H9 (cell line): ENCODE data around the gene SLC16A4. TPM values are rescaled to one million over a fixed set of nuclear protein-coding genes. Genes with fewer than 3 reads are reported as not detected.

Experiments
- DNase-seq: peaks from one replicate; pipeline ENCODE4 v3.0.0-alpha.2; 2017
- H2AFZ ChIP-seq: one replicate; pipeline ENCODE4 v1.6.1; 2013; ENCODE audit warnings: mild to moderate bottlenecking, low read length, control low read depth, moderate library complexity
- H2AK5ac ChIP-seq: 2 replicates; pipeline ENCODE4 v1.6.1; 2013; ENCODE audit warnings: low read length, control low read depth, mixed read lengths; ENCODE audit not compliant: insufficient read length
- H2BK120ac ChIP-seq: one replicate; pipeline ENCODE4 v1.6.1; 2013; ENCODE audit warnings: low read depth, mild to moderate bottlenecking, low read length, control low read depth, inconsistent platforms; ENCODE audit not compliant: poor library complexity, severe bottlenecking
- H2BK12ac ChIP-seq: 2 replicates; pipeline ENCODE4 v1.6.1; 2013; ENCODE audit warnings: low read length, control low read depth, mixed read lengths, low read depth; ENCODE audit not compliant: insufficient read length
- H2BK15ac ChIP-seq: 2 replicates; pipeline ENCODE4 v1.6.1; 2013; ENCODE audit warnings: low read depth, low read length, control low read depth
- H2BK20ac ChIP-seq: one replicate; pipeline ENCODE4 v1.6.1; 2013; ENCODE audit warnings: low read depth, mild to moderate bottlenecking, low read length, control low read depth, inconsistent platforms; ENCODE audit not compliant: poor library complexity, severe bottlenecking
- H2BK5ac ChIP-seq: 2 replicates; pipeline ENCODE4 v1.6.1; 2013; ENCODE audit warnings: low read length, control low read depth, mixed read lengths; ENCODE audit not compliant: insufficient read length
- H3K14ac ChIP-seq: 2 replicates; pipeline ENCODE4 v1.6.1; 2013; ENCODE audit warnings: low read length, control low read depth; ENCODE audit not compliant: insufficient read depth
- H3K18ac ChIP-seq: 2 replicates; pipeline ENCODE4 v1.6.1; 2013; ENCODE audit warnings: low read depth, mild to moderate bottlenecking, mixed read lengths, low read length, control low read depth; ENCODE audit not compliant: insufficient read length
- H3K23ac ChIP-seq: 2 replicates; pipeline ENCODE4 v1.6.1; 2013; ENCODE audit warnings: low read length, control low read depth, mixed read lengths, low read depth; ENCODE audit not compliant: insufficient read length
- H3K23me2 ChIP-seq: 2 replicates; pipeline ENCODE4 v1.6.1; 2013; ENCODE audit warnings: low read depth, mild to moderate bottlenecking, mixed read lengths, low read length, control low read depth; ENCODE audit not compliant: insufficient read length, poor library complexity, severe bottlenecking
- H3K27ac ChIP-seq: 2 replicates; pipeline ENCODE4 v1.5.1; 2013; ENCODE audit warnings: low read length, control low read depth, mixed read lengths, low read depth; ENCODE audit not compliant: insufficient read length
- H3K27me3 ChIP-seq: 2 replicates; pipeline ENCODE4 v1.6.1; 2013; ENCODE audit warnings: low read length, control low read depth, inconsistent platforms; ENCODE audit not compliant: insufficient read depth
- H3K4ac ChIP-seq: 2 replicates; pipeline ENCODE4 v1.6.1; 2013; ENCODE audit warnings: low read depth, mild to moderate bottlenecking, control low read depth, inconsistent platforms, low read length, moderate library complexity
- H3K4me1 ChIP-seq: 2 replicates; pipeline ENCODE4 v1.6.1; 2013; ENCODE audit warnings: low read length, control low read depth, inconsistent platforms; ENCODE audit not compliant: insufficient read depth
- H3K4me2 ChIP-seq: 2 replicates; pipeline ENCODE4 v1.6.1; 2013; ENCODE audit warnings: low read length, control low read depth, mixed read lengths; ENCODE audit not compliant: insufficient read length, insufficient read depth
- H3K56ac ChIP-seq: 2 replicates; pipeline ENCODE4 v1.6.1; 2013; ENCODE audit warnings: low read depth, mild to moderate bottlenecking, mixed read lengths, low read length, control low read depth; ENCODE audit not compliant: insufficient read length
- H3K79me1 ChIP-seq: 2 replicates; pipeline ENCODE4 v1.6.1; 2013; ENCODE audit warnings: low read depth, mild to moderate bottlenecking, moderate library complexity, low read length, control low read depth, inconsistent platforms; ENCODE audit not compliant: insufficient read depth, poor library complexity, severe bottlenecking
- H3K79me2 ChIP-seq: 2 replicates; pipeline ENCODE4 v1.6.1; 2013; ENCODE audit warnings: low read length, control low read depth, inconsistent platforms; ENCODE audit not compliant: insufficient read depth
- H3K9ac ChIP-seq: 2 replicates; pipeline ENCODE4 v1.6.1; 2013; ENCODE audit warnings: low read length, control low read depth, mixed read lengths; ENCODE audit not compliant: insufficient read length; ENCODE audit errors: extremely low read depth
- H3K9me3 ChIP-seq: one replicate; pipeline ENCODE4 v1.6.1; 2013; ENCODE audit warnings: low read depth, low read length, inconsistent platforms; ENCODE audit not compliant: control insufficient read depth
- H3T11ph ChIP-seq: one replicate; pipeline ENCODE4 v1.6.1; 2013; ENCODE audit warnings: mild to moderate bottlenecking, low read length, control low read depth, inconsistent platforms
- H4K20me1 ChIP-seq: one replicate; pipeline ENCODE4 v1.6.1; 2013; ENCODE audit not compliant: control insufficient read depth, insufficient read length, insufficient read depth
- H4K5ac ChIP-seq: 2 replicates; pipeline ENCODE4 v1.6.1; 2013; ENCODE audit warnings: low read depth, mild to moderate bottlenecking, mixed read lengths, low read length, control low read depth; ENCODE audit not compliant: insufficient read length
- H4K8ac ChIP-seq: replicated peaks from 2 replicates; pipeline ENCODE4 v1.6.1; 2013; ENCODE audit warnings: low read length, control low read depth, mixed read lengths, low read depth; ENCODE audit not compliant: insufficient read length
- H4K91ac ChIP-seq: 2 replicates; pipeline ENCODE4 v1.6.1; 2013; ENCODE audit warnings: low read depth, mild to moderate bottlenecking, moderate library complexity, mixed read lengths, low read length, control low read depth; ENCODE audit not compliant: insufficient read length
- H3K27ac Mint-ChIP-seq, 3 experiments: 2 replicates in 2 of 3; 3 replicates in 1 of 3; pipeline ENCODE4 v1.8.0; 2020 to 2021; ENCODE audit warnings: mixed read lengths in 3 of 3, mild to moderate bottlenecking in 1 of 3, moderate library complexity in 1 of 3
- H3K27me3 Mint-ChIP-seq: 2 replicates; pipeline ENCODE4 v1.8.0; 2021; ENCODE audit warnings: low read depth, mild to moderate bottlenecking, moderate library complexity, mixed read lengths
- H3K36me3 Mint-ChIP-seq, 3 experiments: 2 replicates in 2 of 3; 3 replicates in 1 of 3; pipeline ENCODE4 v1.8.0; 2020 to 2021; ENCODE audit warnings: low read depth in 3 of 3, mixed read lengths in 3 of 3; ENCODE audit not compliant: insufficient read depth in 1 of 3
- H3K4me1 Mint-ChIP-seq, 2 experiments: 2 replicates each; pipeline ENCODE4 v1.8.0; 2020; ENCODE audit warnings: mixed read lengths in 2 of 2
- H3K4me3 Mint-ChIP-seq, 2 experiments: 2 replicates in 1 of 2; 3 replicates in 1 of 2; pipeline ENCODE4 v1.8.0; 2020 to 2021; ENCODE audit warnings: mild to moderate bottlenecking in 2 of 2, mixed read lengths in 2 of 2, moderate library complexity in 1 of 2
- H3K9me3 Mint-ChIP-seq, 2 experiments: 2 replicates in 1 of 2; 3 replicates in 1 of 2; pipeline ENCODE4 v1.8.0; 2020; ENCODE audit warnings: mild to moderate bottlenecking in 2 of 2, mixed read lengths in 2 of 2, moderate library complexity in 1 of 2
- WGBS: extraction: QIAGEN DNeasy Blood & Tissue Kit; methylation state at CpG from one replicate; pipeline ENCODE4 v1.1.7; 2013; ENCODE audit warnings: missing lambda C conversion rate, low lambda C conversion rate, mixed read lengths; ENCODE audit not compliant: insufficient read length; ENCODE audit errors: extremely low coverage; 5-methylcytosine and 5-hydroxymethylcytosine counted together
- total RNA-seq: library from RNA; stranded (reverse); gene quantifications from 2 replicates; pipeline ENCODE4 v1.2.1, GENCODE V29; 2021
- TF ChIP-seq, protein P1 (sequence below): fragments of 200-600 bp; sonication (generic); conservative IDR thresholded peaks from 3 replicates; pipeline ENCODE4 v1.8.0; 2021; ENCODE audit warnings: antibody characterized with exemption, mild to moderate bottlenecking

SLC16A4 gene
- total RNA-seq, 1 experiment from 2014 or later = 0.17 TPM

GRCh38 chr1:110336300-110337039, 54.4 kb downstream of the SLC16A4 start:
- Histone ChIP-seq H3K56ac (no peak overlapping the region), H2BK12ac (no peak overlapping the region), H2BK120ac (no peak overlapping the region), H3K14ac (no peak overlapping the region), H3K9me3 (no peaks in the 10 kb centered on the region), H4K20me1 (no peaks in the 10 kb centered on the region), H4K5ac (no peak overlapping the region), H3K4me2 (no peak overlapping the region), H3K4me1 (no peaks in the 10 kb centered on the region; the same call in 1 of the 2 replicates), H4K8ac (no peak overlapping the region), H2BK15ac (no peak overlapping the region), H3K9ac (no peak overlapping the region), H3K23me2 (peaks cover 9% of the 10 kb centered on the region), H2AFZ (no peak overlapping the region), H2AK5ac (no peak overlapping the region), H4K91ac (no peak overlapping the region), H3T11ph (no peak overlapping the region), H3K23ac (no peak overlapping the region), H3K18ac (no peak overlapping the region), H2BK20ac (no peak overlapping the region), H3K79me1 (no peaks in the 10 kb centered on the region), H3K4ac (no peak overlapping the region), H3K79me2 (peaks cover 15% of the 10 kb centered on the region; the same call in 1 of the 2 replicates), H3K27ac (no peak overlapping the region), H2BK5ac (no peak overlapping the region), H3K27me3 (no peaks in the 10 kb centered on the region)
- Mint-ChIP-seq H3K36me3 (peaks cover 22 to 25% (median 23%) of the 10 kb centered on the region in 3 experiments), H3K4me1 (peaks cover 24% of the 10 kb centered on the region in 2 experiments), H3K27me3 (no peaks in the 10 kb centered on the region; the same call in 1 of the 2 replicates), H3K9me3 (peaks cover 6 to 8% of the 10 kb centered on the region in 2 experiments), H3K4me3 (peak overlapping the region; percentile 40 to 69), H3K27ac (no peak overlapping the region; a peak in 1 of 7 replicates)
- WGBS = no CpG with 5 or more reads among the region's 1 CpG
- no peak for DNase-seq
- TF ChIP-seq, protein P1, sequence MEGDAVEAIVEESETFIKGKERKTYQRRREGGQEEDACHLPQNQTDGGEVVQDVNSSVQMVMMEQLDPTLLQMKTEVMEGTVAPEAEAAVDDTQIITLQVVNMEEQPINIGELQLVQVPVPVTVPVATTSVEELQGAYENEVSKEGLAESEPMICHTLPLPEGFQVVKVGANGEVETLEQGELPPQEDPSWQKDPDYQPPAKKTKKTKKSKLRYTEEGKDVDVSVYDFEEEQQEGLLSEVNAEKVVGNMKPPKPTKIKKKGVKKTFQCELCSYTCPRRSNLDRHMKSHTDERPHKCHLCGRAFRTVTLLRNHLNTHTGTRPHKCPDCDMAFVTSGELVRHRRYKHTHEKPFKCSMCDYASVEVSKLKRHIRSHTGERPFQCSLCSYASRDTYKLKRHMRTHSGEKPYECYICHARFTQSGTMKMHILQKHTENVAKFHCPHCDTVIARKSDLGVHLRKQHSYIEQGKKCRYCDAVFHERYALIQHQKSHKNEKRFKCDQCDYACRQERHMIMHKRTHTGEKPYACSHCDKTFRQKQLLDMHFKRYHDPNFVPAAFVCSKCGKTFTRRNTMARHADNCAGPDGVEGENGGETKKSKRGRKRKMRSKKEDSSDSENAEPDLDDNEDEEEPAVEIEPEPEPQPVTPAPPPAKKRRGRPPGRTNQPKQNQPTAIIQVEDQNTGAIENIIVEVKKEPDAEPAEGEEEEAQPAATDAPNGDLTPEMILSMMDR = no peak
